CD4-positive, alpha-beta T cell treated with Interleukin-1 beta for 1 hour (primary cell): ENCODE results near the gene MAML1.
A peak's percentile ranks its signal among the peaks of the same experiment; 100 is the strongest.

Source experiments
- DNase-seq, 2 donors: peaks; one replicate each; pipeline ENCODE4 v3.0.0-alpha.2; 2020 to 2022

Gene MAML1

DNA sequence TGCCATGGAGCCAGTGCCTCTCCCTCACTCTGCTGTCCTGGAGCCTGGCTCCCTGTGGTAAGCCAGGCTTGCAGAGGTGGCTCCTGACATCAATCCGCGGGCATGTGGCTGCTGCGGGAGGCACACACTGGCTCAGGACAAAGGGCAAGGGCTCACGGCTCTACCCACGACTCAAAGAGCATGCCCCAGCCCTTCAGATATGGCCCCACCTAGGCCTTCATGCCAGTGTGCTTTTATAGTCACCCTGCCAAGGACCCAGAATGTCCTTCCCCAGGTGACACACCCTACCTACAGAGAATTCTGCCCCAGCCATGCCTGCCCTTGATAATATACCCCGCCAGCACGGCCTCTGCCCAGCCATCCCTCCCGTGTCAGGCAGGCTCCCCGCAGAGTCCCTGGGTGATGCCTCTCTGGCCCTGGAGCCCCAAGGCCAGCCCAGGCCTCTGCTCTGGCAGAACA, 72.5 kb downstream of the MAML1 start:
- no peak for DNase-seq

DNA sequence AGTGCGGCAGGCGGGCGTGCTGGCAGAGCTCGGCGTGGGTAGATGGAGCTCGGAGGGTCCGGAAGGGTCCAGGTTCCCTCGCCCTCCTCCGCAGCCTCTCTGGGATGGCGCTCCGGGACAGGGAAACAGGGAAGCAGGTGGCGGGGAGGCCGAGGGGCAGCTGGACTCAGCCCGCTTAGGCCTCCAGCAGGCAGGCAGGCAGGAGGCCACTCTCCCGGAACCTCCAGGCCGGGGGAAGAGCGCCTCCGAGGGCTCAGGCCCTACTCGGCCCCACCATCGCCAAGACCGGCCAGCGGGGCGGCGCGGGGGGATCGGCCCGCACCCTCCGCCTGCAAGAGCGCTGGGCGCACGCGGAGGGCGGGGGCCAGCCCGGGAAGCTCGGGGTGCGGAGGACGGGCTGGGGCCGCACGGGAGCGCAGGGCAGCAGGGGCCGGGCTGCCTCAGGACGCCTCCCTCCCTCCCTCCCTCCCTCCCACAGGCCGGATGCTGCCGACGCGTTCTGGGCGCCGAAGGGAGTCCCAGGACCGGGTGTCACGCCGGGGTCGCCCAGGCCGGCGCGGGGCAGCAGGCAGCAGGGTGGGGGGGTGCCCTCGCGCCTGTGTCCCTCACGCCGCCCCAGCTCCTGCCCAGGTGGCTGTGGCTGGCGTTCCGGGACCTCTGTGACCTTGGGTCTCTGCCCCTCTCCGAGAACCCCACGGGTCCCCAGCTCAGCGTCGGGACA, 73.1 kb downstream of the MAML1 start:
- DNase-seq, result peak; percentile 49 to 50

DNA sequence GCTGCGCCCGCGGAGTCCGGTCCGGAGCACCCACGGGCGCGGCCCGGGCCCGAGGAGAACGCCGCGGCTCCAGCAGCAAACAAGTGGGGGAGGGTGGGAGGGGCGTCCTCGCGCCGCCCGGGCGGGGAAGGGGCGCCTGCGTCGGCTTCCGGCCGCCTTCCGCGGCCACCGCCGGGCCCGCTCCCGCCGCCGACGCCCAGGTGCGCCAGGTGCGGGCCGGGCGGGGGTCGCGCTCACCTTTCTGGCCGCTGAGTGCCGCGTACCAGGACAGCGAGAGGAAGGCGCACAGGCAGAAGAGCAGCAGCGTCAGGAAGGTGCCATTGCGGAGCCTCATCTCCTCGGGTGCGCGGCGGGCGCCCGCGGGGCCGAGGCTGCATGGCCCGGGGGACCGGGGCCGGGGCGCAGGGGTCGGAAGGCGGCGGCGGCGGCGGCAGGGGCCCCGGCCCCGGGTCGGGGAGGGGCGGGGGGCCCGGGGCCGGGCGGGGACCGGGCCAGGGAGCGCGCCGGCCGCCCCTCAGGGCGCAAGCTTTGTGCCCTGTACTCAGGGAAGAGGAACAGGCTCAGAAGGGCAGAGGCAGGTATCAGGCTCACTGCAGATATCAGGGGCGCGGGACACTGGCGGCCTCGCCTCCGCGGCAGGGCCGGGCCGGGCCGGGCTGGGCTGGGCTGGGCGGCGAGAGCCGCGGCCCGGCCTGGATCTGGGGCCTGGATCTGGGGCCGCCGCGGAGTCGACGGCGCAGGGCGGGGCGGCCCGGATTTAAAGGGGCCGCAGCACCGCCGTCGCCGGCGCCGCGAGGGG, 73.8 kb downstream of the MAML1 start, which contains the start of gene MGAT4B:
TSS of gene MGAT4B (minus strand) at position 617 of the 799 bp plus-strand sequence. CDS start at position 334, 283 bp downstream.
- DNase-seq, result peak; percentile 72 to 73

DNA sequence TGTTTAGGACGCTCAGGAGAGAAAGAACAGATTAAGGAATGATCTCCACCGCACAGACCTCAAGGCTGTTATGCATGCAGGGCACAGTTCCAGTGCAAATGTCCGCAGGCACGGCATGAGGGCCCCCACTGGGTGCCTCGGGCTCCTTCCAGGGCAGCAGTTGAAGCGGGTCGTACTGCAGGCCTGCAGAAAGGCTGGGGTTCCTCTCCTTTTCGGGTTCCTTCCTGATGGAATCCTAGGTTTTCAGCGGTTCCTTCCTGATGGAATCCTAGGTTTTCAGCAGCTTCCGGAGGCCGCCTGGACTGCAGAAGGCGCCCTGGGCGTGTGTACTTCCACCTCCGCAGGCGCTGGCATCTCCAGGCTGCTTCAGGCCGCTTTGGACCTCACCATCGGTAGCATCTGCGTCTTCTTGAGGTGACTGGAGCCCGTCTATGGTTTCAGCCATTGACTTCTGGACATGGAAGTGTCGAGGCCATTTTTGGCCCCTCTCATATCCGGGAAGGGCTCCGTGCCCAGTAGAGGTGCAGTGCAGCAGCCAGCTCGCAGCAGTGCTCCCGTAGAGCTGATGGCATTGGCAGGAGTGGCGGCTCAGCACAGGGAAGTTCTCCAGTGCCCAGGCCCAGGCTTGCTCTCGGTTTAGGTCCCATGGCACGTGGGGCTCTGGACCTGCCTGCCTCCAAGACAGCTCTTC, 79.7 kb downstream of the MAML1 start:
- no peak for DNase-seq

DNA sequence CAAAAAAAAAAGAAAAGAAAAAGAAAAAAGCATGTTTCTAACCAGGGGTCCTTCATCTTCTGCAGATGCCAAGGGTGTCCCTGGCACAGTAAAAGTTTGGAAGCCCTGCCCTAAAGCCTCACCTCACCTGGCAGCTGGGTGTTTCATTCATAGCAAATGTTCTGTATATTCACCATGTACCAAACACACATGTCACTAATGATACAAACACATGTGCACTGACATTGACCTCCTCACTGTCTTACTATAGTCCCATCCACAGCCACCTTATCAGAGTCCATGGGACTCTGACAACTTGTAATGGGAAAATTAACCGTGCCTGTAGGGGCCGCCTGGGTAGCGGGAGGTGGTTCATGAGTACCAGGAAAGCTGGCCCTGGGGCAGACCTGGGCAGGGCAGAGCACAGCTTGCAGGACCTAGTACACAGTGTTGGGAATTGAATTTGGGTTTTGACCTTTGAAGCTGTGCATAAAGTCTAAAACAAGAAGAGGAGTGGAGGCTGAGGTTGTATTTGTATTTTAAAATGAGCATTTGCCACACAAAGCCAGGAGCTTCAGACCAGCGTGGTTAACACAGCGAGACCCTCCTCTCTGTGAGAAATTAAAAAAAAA, 80.5 kb downstream of the MAML1 start:
- DNase-seq, result no peak

GRCh38 chr5:179814090-179814489, 81.5 kb downstream of the MAML1 start:
- no peak for DNase-seq

DNA sequence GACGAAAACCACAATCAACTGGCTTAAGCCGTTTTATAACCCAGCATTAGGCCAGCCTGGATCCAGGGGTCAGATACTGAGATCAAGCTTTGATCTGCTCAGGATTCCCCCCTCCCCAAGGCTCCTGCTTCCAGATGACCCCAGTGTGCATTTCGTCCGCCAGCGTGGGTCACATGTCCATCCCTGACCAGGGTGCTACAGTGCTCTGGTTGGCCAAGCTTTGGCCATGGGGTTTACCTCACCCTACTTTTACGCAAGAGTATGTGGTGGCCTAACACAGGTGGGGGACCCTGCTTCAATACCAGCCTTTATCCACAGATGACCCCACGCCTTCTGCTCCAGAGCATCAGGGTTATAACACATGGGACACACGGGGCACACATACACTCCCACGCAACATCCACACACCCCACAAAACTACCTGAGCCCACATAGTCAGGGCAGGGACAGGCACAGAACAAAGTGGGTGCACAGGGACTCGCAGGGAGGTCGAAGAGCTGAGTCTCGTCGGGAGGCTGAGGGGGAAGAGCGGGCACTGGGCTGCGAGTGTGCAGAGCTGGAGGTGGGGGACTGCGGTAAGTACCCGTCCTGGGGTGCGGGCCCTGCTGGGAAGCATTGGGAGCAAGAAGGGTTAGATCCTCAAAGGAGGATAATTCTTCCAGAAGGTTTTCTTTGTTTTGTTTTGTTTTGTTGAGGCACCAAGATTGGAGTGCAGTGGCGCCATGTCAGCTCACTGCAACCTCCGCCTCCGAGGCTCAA, 83.0 kb downstream of the MAML1 start:
- no peak for DNase-seq

DNA sequence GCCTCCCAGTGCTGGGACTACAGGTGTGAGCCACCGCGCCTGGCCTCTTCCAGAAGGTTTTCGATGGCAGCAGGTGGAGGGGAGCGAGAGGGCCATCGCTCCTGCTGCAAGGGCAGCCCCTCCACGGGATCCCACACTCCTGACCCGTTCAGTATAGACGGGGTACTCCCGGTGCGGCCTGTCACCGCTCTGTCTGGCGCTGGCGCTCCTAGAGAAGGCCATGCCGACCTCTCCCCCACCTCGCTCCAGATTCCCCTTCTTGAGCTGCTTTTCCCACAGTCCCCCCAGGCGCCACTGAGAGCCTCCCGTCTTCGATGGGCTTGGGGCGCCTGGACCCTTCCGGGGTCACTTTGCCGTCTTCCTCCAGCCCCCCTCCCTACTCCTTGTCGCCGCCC, 83.8 kb downstream of the MAML1 start:
- DNase-seq, result no peak

- no peak for DNase-seq
Measured at GRCh38 chr5:179816796-179817469, 84.3 kb downstream of the MAML1 start.

DNA sequence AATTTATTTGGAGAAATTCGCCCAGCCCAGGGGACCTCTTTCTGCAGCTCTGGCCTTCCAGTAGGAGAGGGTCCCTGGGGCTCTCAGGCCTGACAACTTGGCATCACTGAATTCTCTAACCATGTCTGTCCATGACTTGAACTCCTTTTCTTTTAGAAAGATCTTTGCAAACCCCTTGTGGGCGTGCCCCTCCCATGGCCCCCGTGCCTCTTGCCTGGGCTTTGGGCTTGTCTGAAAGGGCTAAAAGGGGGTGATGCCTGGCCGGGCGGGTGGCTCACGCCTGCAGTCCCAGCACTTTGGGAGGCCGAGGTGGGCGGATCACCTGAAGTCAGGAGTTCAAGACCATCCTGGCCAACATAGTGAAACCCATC, 84.8 kb downstream of the MAML1 start:
- DNase-seq, result no peak

GRCh38 chr5:179817890-179818745, 85.5 kb downstream of the MAML1 start:
- no peak for DNase-seq

- peak; percentile 92 to 95 for DNase-seq
Measured at GRCh38 chr5:179818746-179819295, 86.2 kb downstream of the MAML1 start.

- DNase-seq, result peak in 1 of 2 donors; percentile 60
Measured at GRCh38 chr5:179819296-179820126, 86.9 kb downstream of the MAML1 start.

DNA sequence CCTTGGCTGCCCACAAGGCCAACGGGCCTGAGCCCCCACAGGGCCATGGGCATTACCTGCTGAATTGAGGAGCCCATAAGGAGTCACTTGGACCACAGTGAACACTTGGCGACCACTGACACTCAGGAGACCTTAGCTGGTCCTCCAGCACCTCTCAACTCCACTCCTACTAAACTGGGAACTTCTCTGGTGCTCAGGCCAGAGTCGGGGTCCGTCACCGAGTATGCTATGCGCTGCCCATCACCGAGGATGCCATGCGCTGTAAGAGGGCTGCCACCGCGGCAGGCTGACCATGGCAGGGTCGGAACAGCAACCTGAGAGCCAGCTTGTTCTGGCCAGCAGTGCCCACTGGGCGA, 87.5 kb downstream of the MAML1 start:
- no peak for DNase-seq

- peak; percentile 84 to 87 for DNase-seq
Measured at GRCh38 chr5:179820483-179821297, 88.1 kb downstream of the MAML1 start, which contains the start of gene SQSTM1. SQSTM1 (plus strand) TSS chr5:179820905; CDS start chr5:179820937, 32 bp downstream.

- peak; percentile 91 for DNase-seq
Measured at GRCh38 chr5:179821298-179822058, 88.9 kb downstream of the MAML1 start.

- peak in 1 of 2 donors; percentile 12 for DNase-seq
Measured at GRCh38 chr5:179822059-179822432, 89.4 kb downstream of the MAML1 start.
